SK-N-MC (cell line): Measurements from ENCODE around the gene CEMIP.

Source experiments
- EZH2 ChIP-seq: fragments of 200-600 bp; sonication (generic); IDR thresholded peaks from one replicate; pipeline ENCODE4 v1.6.1; 2017; ENCODE audit warnings: antibody characterized with exemption
- FOXP2 ChIP-seq: optimal IDR thresholded peaks from 2 replicates; pipeline ENCODE3; 2011; ENCODE audit warnings: mild to moderate bottlenecking, moderate library complexity; ENCODE audit not compliant: insufficient read depth; ENCODE audit errors: extremely low read length, control extremely low read depth
- POLR2AphosphoS5 ChIP-seq: IDR thresholded peaks from 2 replicates; pipeline ENCODE4 v1.6.1; 2012; ENCODE audit warnings: mild to moderate bottlenecking, low read depth, low read length, borderline replicate concordance

DNA sequence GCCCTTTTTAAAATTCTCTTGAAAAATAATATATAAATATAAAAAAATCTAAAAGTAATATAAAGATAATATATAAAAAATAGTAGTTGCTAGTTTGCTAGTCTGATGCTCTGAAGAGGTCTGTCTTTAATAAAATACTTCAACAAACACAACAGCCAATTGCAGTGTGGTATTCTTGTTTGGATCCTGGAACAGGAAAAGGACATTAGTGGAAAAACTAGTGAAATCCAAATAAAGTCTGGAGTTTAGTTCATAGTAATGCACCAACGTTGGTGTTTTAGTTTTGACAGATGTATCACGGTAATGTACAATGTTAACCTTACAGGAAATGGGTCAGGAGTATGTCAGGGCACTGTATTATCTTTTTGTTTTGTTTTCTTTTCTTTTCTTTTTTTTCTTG lies 26.0 kb upstream of the CEMIP start:
- TF ChIP-seq POLR2AphosphoS5 (no peak), EZH2 (no peak), FOXP2 (no peak)
